ENCODE results near the gene SLC6A2. TPM values are rescaled to one million over a fixed set of nuclear protein-coding genes. Genes with fewer than 3 reads are reported as not detected.

Gene SLC6A2
- total RNA-seq, 1 experiment from 2014 or later = 0.61 TPM

GRCh38 chr16:55651841-55652824, 3.7 kb upstream of the SLC6A2 start:
- H3K9me3 ChIP-seq (ENCODE audit: insufficient read depth, low read depth) = no peaks in the 10 kb centered on the region
- no TSS peak for BruUV-seq (replicated peaks)
- no peaks in the 10 kb centered on the region for H3K9me2 ChIP-seq (ENCODE audit: insufficient read depth)
- H3K4me2 ChIP-seq = no peak overlapping the region
- H2AFZ ChIP-seq = no peak overlapping the region
- no peaks in the 10 kb centered on the region for H3K79me2 ChIP-seq (ENCODE audit: low read depth)
- H3F3A ChIP-seq (ENCODE audit: insufficient read depth, low read depth) = no peaks in the 10 kb centered on the region
- H3K4me1 ChIP-seq (replicated peaks; ENCODE audit: insufficient read depth) = no peaks in the 10 kb centered on the region
- intact Hi-C loops (cut with micrococcal nuclease; ENCODE audit: unreplicated experiment) = no loop called here
- no peaks in the 10 kb centered on the region for H3K27me3 ChIP-seq (ENCODE audit: insufficient read depth, low read depth)
- TF ChIP-seq CTCF (conservative IDR thresholded peaks at IDR 0.05) (no peak), EZH2 (IDR thresholded peaks at IDR 0.05; ENCODE audit: low read depth) (no peak)
- CTCF ChIA-PET = no interaction called here
- no peaks in the 10 kb centered on the region for H3K36me3 ChIP-seq (ENCODE audit: low read depth)
- no peak for DNase-seq
- H4K20me1 ChIP-seq (ENCODE audit: insufficient read depth) = no peaks in the 10 kb centered on the region
- no peak overlapping the region for H3K4me3 ChIP-seq
- H3K27ac ChIP-seq = no peak overlapping the region
- POLR2A ChIA-PET (ENCODE audit: unreplicated experiment) = no interaction called here

- H3K27ac ChIP-seq = no peak overlapping the region
- H3K4me2 ChIP-seq = no peak overlapping the region
- H3K4me3 ChIP-seq = no peak overlapping the region
- ChIA-PET POLR2A (ENCODE audit: unreplicated experiment) (no interaction called here), CTCF (no interaction called here)
- H4K20me1 ChIP-seq (ENCODE audit: insufficient read depth) = no peaks in the 10 kb centered on the region
- no peaks in the 10 kb centered on the region for H3K4me1 ChIP-seq (replicated peaks; ENCODE audit: insufficient read depth)
- no peaks in the 10 kb centered on the region for H3K9me3 ChIP-seq (ENCODE audit: insufficient read depth, low read depth)
- no peaks in the 10 kb centered on the region for H3F3A ChIP-seq (ENCODE audit: insufficient read depth, low read depth)
- BruUV-seq (replicated peaks) = no TSS peak
- no peaks in the 10 kb centered on the region for H3K9me2 ChIP-seq (ENCODE audit: insufficient read depth)
- H2AFZ ChIP-seq = no peak overlapping the region
- TF ChIP-seq CTCF (conservative IDR thresholded peaks at IDR 0.05) = no peak
- H3K36me3 ChIP-seq (ENCODE audit: low read depth) = no peaks in the 10 kb centered on the region
- no peaks in the 10 kb centered on the region for H3K79me2 ChIP-seq (ENCODE audit: low read depth)
- no peaks in the 10 kb centered on the region for H3K27me3 ChIP-seq (ENCODE audit: insufficient read depth, low read depth)
- intact Hi-C loops (cut with micrococcal nuclease; ENCODE audit: unreplicated experiment) = no loop called here
- no peak for DNase-seq
Observed at GRCh38 chr16:55653106-55653505, 2.7 kb upstream of the SLC6A2 start.

GRCh38 chr16:55655381-55655896, 349 bp upstream of the SLC6A2 start:
- no TSS peak for BruUV-seq (replicated peaks)
- H3K79me2 ChIP-seq (ENCODE audit: low read depth) = no peaks in the 10 kb centered on the region
- H3F3A ChIP-seq (ENCODE audit: insufficient read depth, low read depth) = no peaks in the 10 kb centered on the region
- H4K20me1 ChIP-seq (ENCODE audit: insufficient read depth) = no peaks in the 10 kb centered on the region
- H3K4me3 ChIP-seq = no peak overlapping the region
- peaks cover 8% of the 10 kb centered on the region for H3K4me1 ChIP-seq (replicated peaks; ENCODE audit: insufficient read depth)
- H3K36me3 ChIP-seq (ENCODE audit: low read depth) = no peaks in the 10 kb centered on the region
- ChIA-PET CTCF (interaction anchor here (0.6 kb wide), 1 partner anchor 1812 kb away, joined by 5 read pairs; no protein-coding TSS in a partner anchor), POLR2A (ENCODE audit: unreplicated experiment) (no interaction called here)
- no peaks in the 10 kb centered on the region for H3K27me3 ChIP-seq (ENCODE audit: insufficient read depth, low read depth)
- H3K4me2 ChIP-seq = no peak overlapping the region
- TF ChIP-seq CTCF (conservative IDR thresholded peaks at IDR 0.05) (no peak), EZH2 (IDR thresholded peaks at IDR 0.05; ENCODE audit: low read depth) (no peak)
- no peak overlapping the region for H2AFZ ChIP-seq
- DNase-seq = no peak
- no peaks in the 10 kb centered on the region for H3K9me3 ChIP-seq (ENCODE audit: insufficient read depth, low read depth)
- no peak overlapping the region for H3K27ac ChIP-seq
- H3K9me2 ChIP-seq (ENCODE audit: insufficient read depth) = no peaks in the 10 kb centered on the region
- intact Hi-C loops (cut with micrococcal nuclease; ENCODE audit: unreplicated experiment) = no loop called here

Data from PC-9 (cell line).